Esophagus mucosa (tissue), 1 donor: ENCODE measurements around the gene ABHD4. TPM values are rescaled to one million over a fixed set of nuclear protein-coding genes. Genes with fewer than 3 reads are reported as not detected.

Source experiments
- total RNA-seq: library from RNA; stranded (reverse); gene quantifications from one replicate; pipeline ENCODE4 v1.2.4, GENCODE V29; 2023
- donor health status: DM: yes; HTN: yes; CAD: no.

The ABHD4 gene
- total RNA-seq, 1 donor from 2014 or later: 31.0 TPM

Other genes with a start within 250 kb of the ABHD4 start
- gene DAD1, start 9.1 kb upstream of the ABHD4 start, total RNA-seq: 163 TPM
- not detected for gene OR6J1, start 46.1 kb downstream of the ABHD4 start, total RNA-seq
- 79.1 TPM for gene OXA1L, start 168.4 kb downstream of the ABHD4 start, total RNA-seq
- gene SLC7A7, start 217.1 kb downstream of the ABHD4 start, total RNA-seq: 1.4 TPM
- 103 TPM for gene MRPL52, start 231.6 kb downstream of the ABHD4 start, total RNA-seq
- 109 TPM for gene MMP14, start 238.3 kb downstream of the ABHD4 start, total RNA-seq